SK-N-DZ (cell line): ENCODE data around the gene DVL1. TPM values are rescaled to one million over a fixed set of nuclear protein-coding genes. Genes with fewer than 3 reads are reported as not detected.
A peak's percentile ranks its signal among the peaks of the same experiment; 100 is the strongest.
"Not testable (repeated sequence)": the region's sequence is repeated elsewhere in the genome, so short reads cannot be mapped to it uniquely, and the experiment has no call there.

Source experiments
- DNase-seq: peaks from one replicate; pipeline ENCODE4 v3.0.0-alpha.2; 2015; ENCODE audit warnings: low spot score
- polyA plus RNA-seq, 2 experiments: library from polyadenylated mRNA; depleted of rRNA; stranded (reverse); fragments of >200 nt; gene quantifications; 2 replicates each; pipeline ENCODE4 v1.2.3, GENCODE V29; 2014

DVL1 gene
- polyA plus RNA-seq (2014; cell fraction: cytosol; rRNA removed): 38.4 and 48.5 TPM in 2 replicates
- 268 and 305 TPM in 2 replicates for polyA plus RNA-seq (2014; cell fraction: nucleus; rRNA removed)

GRCh38 chr1:1349256-1350012 is at the start of gene DVL1:
Gene DVL1, minus strand, starts transcription at chr1:1349418. Its CDS starts 353 bp downstream, at chr1:1349065.
- DNase-seq: peak; percentile 67

DNA sequence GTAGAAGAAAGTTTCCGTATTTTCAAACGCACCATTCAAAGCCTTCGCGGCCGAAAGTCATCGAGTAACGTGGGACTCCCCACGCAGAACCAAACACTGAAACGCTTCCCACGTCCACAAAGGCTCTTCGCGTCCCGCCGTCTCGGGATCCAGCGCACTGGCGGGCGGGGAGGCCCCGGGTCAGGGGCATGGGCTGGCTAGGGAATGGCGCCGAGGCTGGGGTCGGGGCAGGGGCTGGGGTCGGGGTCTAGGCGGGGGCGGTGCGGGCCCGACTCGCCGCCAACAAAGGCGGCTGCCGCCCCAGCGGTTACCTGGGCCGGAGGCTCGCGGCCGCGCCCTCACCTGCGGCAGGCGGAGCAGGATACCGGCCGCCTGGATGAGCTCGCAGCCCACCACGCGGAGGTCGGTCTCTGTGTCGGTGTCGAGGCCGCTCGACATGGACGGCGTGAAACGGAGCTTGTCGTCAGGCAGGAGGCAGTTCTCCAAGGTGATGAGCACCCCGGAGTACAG is 49.5 kb upstream of the DVL1 start:
- no peak for DNase-seq

DNA sequence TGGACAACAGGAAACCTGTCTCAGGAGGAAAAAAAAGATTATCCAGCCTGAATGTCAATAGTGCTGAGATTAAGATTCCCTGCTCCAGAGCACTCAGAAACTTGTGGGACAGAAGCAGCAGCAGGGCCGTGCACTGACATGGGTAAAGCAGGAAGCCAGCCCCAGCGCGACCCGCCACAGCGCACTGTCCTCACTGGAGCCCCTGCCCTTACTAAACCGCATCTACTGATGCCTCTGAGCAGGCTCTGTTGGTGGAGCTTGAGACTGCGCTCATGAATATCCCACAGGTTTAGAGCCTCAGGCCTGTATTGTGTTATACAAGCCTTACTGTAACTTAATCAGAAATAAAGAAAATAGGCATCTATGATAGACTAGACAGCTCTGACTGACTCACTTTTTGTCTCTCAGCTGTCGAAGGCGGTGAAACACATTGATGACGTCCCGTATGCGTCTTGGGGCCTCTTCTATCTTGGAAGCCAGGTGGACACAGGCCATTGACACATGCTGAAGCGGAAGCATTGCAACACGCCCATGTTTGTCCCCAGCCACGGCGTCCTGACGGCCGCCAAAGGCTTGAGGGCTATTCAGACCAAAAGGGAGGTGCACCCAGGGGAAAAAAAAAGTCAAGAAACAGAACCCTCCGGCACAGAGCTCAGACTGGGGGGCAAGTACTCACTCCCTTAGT is 48.8 kb upstream of the DVL1 start:
- no peak for DNase-seq

DNA sequence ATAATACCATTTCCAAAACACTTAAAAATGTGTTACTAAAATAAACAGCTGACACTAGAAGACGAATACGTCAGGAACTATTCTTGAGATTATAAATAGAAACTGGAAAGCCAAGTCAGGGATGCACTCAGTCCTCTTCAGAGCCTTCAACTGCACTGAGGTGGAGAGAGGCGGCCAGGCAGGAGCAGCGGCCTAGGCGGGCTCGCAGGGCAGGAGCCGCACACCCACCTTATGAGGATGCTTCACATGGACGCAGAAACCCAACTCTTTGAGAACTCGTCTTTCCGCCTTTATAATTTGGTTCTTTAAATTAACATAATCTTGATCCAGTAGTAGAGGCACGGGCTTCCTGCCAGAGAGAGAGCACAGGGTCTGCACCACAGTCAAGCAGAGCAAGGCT is 45.9 kb upstream of the DVL1 start:
- no peak for DNase-seq

- DNase-seq: no peak
These were observed 44.9 kb upstream of the DVL1 start for GRCh38 chr1:1394116-1394515.

- no peak for DNase-seq
These were observed 44.2 kb upstream of the DVL1 start for GRCh38 chr1:1393428-1393827.

- no peak for DNase-seq
These were observed 43.8 kb upstream of the DVL1 start for GRCh38 chr1:1393014-1393413.

GRCh38 chr1:1391225-1391624 is 42.0 kb upstream of the DVL1 start:
- no peak for DNase-seq

DNA sequence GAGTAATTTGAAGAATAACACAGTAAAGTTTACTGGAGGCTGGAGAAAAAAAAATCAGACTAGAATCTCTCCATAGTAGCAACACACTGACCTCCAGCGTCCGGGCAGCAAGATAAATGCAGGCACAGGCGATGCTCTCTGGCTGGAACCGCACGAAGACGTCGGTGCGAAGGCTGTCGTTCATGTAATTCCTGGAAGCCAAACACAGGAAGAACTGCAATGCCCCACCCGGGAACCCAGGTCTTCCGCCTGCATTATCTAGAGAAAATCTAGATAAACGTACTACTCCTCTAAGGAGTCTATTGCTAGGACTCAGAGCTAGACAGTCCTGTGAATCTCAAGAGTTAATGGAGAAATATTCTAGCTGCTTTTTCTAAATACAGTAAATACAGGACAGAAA is 41.5 kb upstream of the DVL1 start:
- DNase-seq: no peak

DNA sequence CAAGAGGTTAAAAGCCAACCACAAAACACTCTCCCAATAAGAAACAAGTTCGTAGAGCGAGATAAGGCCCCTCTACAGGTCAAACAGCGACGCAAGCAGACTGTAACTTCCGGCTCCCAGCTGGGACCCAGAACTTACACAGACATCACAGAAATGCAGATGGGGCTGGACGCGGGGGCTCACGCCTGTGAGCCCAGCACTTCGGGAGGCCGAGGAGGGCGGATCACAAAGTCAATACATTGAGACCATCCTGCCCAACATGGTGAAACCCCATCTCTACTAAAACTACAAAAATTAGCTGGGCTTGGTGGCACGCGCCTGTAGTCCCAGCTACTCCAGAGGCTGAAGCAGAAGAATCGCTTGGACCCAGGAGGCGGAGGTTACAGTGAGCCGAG is 38.9 kb upstream of the DVL1 start:
- no peak for DNase-seq

GRCh38 chr1:1387098-1388077 is 38.2 kb upstream of the DVL1 start:
- DNase-seq: no peak

DNA sequence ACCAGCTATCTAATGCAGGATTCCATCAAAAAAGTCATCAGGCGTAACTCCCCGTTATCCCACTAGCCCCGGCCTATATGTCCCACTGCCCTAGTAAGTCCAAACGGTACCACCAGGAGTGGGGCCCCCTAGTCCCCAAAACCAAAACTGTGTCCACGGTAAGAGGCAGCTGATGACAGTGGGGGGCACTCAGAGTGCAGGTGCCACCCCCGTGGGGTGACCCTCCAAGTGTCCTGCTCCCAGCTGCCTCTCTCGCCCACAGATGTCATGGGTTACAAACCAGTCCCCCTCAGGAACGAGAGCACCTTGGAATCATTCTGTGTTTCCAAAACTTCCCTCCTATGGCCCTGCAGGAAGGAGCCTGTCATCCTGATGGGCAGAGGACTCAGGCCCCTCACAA is 36.7 kb upstream of the DVL1 start:
- no peak for DNase-seq

GRCh38 chr1:1385339-1385738 is 36.1 kb upstream of the DVL1 start:
- not testable (repeated sequence) for DNase-seq

DNA sequence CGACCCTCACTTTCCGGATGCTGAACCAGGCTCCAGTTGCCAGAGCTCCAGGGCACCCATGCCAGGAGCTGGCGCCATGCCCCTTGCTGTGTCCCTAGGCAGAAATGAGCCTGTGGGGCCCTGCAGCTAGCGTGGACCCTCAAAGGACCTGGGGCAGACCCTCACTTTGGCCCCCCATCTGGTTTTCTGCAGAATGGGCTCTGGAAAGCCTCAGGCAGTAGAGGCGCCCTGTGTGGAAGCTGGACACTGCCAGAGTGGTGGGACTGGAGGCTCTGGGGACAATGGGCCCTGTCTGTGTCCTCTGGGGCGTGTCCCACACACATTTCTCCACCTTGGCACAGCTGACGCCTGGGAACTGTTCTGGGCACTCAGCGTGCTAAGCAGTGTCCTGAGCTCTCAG is 32.1 kb upstream of the DVL1 start:
- DNase-seq: no peak

GRCh38 chr1:1380860-1381259 is 31.6 kb upstream of the DVL1 start:
- no peak for DNase-seq

- no peak for DNase-seq
These were observed 28.5 kb upstream of the DVL1 start for GRCh38 chr1:1377540-1378205.

DNA sequence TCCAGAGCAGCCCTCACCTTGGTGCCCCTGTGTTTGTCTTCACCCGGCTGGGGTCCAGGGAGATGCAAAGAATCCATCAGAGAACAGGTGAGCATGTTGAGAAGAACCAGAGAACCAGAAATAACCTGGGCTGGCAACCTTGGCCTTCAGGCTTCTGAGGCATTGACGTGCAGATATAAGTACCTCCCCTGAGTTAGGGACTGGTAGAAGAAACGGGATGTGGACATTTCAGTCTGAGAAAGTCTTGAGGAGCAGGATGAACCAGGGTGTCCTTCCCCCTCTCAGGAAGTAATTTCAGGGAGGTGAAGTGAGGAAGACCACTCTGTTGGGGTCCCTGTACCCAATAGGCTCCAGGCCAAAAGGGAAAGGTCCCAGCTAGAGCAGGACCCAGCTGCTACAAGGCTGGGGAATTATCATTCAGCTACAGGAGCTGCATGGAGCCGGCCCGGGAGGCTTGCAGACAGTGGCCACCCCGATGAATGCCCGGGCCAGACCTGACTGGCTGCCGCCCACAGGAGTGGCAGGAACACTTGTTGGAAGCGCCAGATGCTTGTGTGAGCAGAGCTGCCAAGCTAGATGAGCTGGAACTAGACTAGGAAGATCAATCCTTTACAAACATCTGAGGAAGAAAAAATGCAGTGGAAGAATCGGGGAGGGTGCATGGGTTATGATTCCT is 27.5 kb upstream of the DVL1 start:
- DNase-seq: no peak

GRCh38 chr1:1374929-1375662 is 25.9 kb upstream of the DVL1 start, which contains the start of gene AURKAIP1:
Gene AURKAIP1, minus strand, starts transcription at chr1:1375207. Its CDS starts 451 bp downstream, at chr1:1374756.
- peak; percentile 99 for DNase-seq

DNA sequence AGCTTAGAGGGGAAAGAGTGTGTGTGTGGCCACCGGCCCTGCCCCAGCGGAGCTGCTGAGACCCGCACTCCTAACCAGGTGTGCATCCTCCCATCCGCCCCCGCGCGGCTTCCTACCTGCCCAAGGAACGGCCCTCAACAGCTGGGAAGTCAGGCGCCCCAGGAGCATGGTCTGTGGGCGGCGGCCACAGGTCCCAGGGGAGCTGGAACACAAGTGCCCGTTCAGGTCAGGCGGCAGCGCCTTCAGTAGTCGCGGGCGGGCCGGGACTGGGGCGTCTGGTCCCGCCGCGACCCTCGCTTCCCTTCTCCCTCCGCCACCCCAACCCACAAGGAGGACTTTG is 25.3 kb upstream of the DVL1 start:
- DNase-seq: no peak
